ENCODE data around the gene ZSCAN29.

DNA sequence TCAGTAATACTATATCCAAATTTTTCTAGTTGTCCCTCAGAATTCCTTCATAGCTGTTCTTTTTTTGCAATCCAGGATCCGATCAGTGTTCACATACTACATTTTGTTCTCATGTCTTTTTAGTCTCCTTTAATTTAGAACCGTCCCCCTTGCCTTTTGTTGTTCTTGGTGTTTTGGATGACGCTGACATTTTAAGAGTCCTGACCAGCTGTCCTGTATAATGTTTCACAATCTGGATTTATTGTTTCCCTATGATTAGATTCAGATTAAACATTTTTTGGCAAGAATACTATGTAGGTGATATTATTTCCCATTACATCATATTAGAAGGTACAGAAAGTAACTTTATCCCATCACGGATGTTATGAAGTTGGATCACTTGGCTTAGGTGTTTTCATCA, 11.5 kb upstream of the ZSCAN29 start:
- TF ChIP-seq, protein P1, sequence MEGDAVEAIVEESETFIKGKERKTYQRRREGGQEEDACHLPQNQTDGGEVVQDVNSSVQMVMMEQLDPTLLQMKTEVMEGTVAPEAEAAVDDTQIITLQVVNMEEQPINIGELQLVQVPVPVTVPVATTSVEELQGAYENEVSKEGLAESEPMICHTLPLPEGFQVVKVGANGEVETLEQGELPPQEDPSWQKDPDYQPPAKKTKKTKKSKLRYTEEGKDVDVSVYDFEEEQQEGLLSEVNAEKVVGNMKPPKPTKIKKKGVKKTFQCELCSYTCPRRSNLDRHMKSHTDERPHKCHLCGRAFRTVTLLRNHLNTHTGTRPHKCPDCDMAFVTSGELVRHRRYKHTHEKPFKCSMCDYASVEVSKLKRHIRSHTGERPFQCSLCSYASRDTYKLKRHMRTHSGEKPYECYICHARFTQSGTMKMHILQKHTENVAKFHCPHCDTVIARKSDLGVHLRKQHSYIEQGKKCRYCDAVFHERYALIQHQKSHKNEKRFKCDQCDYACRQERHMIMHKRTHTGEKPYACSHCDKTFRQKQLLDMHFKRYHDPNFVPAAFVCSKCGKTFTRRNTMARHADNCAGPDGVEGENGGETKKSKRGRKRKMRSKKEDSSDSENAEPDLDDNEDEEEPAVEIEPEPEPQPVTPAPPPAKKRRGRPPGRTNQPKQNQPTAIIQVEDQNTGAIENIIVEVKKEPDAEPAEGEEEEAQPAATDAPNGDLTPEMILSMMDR (IDR thresholded peaks at IDR 0.05) = no peak
- TF ChIP-seq POLR2A (IDR thresholded peaks at IDR 0.05) = no peak

Measured in prostate gland (tissue), 2 donors.